ENCODE data around the gene ZBTB7C. TPM values are rescaled to one million over a fixed set of nuclear protein-coding genes. Genes with fewer than 3 reads are reported as not detected.

The ZBTB7C gene
- total RNA-seq, 1 donor, result 0.09 TPM

- TF ChIP-seq, protein P1, sequence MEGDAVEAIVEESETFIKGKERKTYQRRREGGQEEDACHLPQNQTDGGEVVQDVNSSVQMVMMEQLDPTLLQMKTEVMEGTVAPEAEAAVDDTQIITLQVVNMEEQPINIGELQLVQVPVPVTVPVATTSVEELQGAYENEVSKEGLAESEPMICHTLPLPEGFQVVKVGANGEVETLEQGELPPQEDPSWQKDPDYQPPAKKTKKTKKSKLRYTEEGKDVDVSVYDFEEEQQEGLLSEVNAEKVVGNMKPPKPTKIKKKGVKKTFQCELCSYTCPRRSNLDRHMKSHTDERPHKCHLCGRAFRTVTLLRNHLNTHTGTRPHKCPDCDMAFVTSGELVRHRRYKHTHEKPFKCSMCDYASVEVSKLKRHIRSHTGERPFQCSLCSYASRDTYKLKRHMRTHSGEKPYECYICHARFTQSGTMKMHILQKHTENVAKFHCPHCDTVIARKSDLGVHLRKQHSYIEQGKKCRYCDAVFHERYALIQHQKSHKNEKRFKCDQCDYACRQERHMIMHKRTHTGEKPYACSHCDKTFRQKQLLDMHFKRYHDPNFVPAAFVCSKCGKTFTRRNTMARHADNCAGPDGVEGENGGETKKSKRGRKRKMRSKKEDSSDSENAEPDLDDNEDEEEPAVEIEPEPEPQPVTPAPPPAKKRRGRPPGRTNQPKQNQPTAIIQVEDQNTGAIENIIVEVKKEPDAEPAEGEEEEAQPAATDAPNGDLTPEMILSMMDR (IDR thresholded peaks at IDR 0.05; ENCODE audit: insufficient read depth, low read length), result no peak
- no peak overlapping the region for H3K4me3 ChIP-seq (ENCODE audit: low read depth, low read length)
- no peak for DNase-seq (ENCODE audit: low read depth)
Observed at GRCh38 chr18:47987388-47987699, 421.8 kb downstream of the ZBTB7C start.

GRCh38 chr18:47986620-47987387, 422.4 kb downstream of the ZBTB7C start:
- no peak overlapping the region for H3K4me3 ChIP-seq (ENCODE audit: low read depth, low read length)
- DNase-seq (ENCODE audit: low read depth), result no peak
- TF ChIP-seq, protein P1 (IDR thresholded peaks at IDR 0.05; ENCODE audit: insufficient read depth, low read length), result no peak

GRCh38 chr18:47985866-47986265, 423.3 kb downstream of the ZBTB7C start:
- no peak for DNase-seq (ENCODE audit: low read depth)
- TF ChIP-seq, protein P1 (IDR thresholded peaks at IDR 0.05; ENCODE audit: insufficient read depth, low read length), result no peak
- no peak overlapping the region for H3K4me3 ChIP-seq (ENCODE audit: low read depth, low read length)

DNA sequence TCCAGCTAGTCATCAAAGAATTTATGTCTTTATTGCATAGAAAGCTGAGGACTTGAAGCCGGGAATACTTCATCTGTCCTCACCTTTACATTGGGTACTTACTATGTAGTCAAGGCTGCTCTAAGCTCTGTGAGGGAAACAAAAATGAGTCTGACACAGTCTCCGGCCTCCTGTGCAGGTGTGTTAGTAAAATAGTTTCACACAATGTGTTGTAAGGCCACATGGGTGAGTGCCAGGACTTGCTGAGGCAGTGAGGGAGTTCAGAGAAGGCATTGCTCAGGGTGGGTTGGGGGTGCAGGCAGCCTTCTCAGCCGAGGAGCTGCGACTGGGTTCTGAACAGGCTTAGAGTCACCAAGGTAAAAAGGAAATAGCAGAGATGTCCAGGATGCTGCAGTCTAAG, 424.2 kb downstream of the ZBTB7C start:
- no peak for DNase-seq (ENCODE audit: low read depth)
- TF ChIP-seq, protein P1 (IDR thresholded peaks at IDR 0.05; ENCODE audit: insufficient read depth, low read length), result no peak
- H3K4me3 ChIP-seq (ENCODE audit: low read depth, low read length), result no peak overlapping the region

DNA sequence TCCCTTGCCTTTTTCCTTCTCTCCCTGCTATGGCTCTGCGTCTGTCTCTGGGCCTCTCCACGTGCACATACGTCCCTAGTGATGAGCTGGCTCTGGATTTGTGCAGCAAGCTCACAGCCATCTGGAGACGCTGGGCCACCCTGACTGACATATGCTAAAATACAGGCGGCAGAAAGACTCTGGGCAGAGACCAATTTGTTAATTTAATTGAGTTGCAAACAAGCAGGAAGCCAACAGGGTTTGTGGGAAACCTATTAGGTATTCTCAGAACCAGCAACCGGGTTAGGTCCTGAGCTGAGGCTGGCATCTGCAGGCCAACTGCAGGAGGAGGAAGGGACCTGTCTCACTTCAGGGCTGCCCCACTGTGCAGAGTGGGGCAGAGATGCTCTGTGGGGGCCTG, 425.2 kb downstream of the ZBTB7C start:
- H3K4me3 ChIP-seq (ENCODE audit: low read depth, low read length), result no peak overlapping the region
- TF ChIP-seq, protein P1 (IDR thresholded peaks at IDR 0.05; ENCODE audit: insufficient read depth, low read length), result no peak
- DNase-seq (ENCODE audit: low read depth), result no peak

DNA sequence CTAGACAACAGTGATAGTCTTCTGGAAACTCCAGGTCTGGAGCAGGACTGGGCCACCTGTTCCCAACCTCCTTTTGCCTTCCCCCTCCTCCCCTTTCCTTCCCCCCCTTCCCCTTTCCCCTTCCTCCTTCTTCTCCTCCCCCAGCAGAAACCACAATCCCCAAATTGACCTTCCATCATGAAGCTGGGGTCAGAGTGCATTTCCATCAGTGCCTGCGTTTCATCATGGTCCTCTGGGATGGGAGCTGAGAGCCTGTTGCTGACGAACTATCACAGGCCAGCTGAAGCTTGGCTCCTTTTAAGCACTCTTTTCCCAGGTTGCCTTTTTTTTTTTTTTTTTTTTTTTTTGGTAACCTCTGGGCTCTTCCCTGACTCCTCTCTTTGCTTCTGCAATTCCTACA, 426.1 kb downstream of the ZBTB7C start:
- TF ChIP-seq, protein P1 (IDR thresholded peaks at IDR 0.05; ENCODE audit: insufficient read depth, low read length), result no peak
- H3K4me3 ChIP-seq (ENCODE audit: low read depth, low read length), result no peak overlapping the region
- DNase-seq (ENCODE audit: low read depth), result no peak

- DNase-seq (ENCODE audit: low read depth), result no peak
- TF ChIP-seq, protein P1 (IDR thresholded peaks at IDR 0.05; ENCODE audit: insufficient read depth, low read length), result no peak
- H3K4me3 ChIP-seq (ENCODE audit: low read depth, low read length), result no peak overlapping the region
Observed at GRCh38 chr18:47981830-47982229, 427.4 kb downstream of the ZBTB7C start.
